K562 (cell line): ENCODE measurements around the gene KCTD12.

Experiments
- CEBPB ChIP-seq: fragments of 450-650 bp; IDR thresholded peaks from 2 replicates; pipeline ENCODE4 v1.6.1; 2016; ENCODE audit warnings: missing genetic modification characterization, missing compliant biosample characterization
- E2F1 ChIP-seq: sonication (generic); formaldehyde crosslinking; IDR thresholded peaks from 2 replicates; pipeline ENCODE4 v1.8.1; 2023; ENCODE audit warnings: mild to moderate bottlenecking, missing genetic modification reagents, moderate library complexity
- JUNB ChIP-seq: fragments of 450-650 bp; formaldehyde crosslinking; conservative IDR thresholded peaks from 2 replicates; pipeline ENCODE4 v1.4.0; 2020; ENCODE audit warnings: mild to moderate bottlenecking
- MBD1 ChIP-seq: fragments of 250-450 bp; sonication (Bioruptor Pico); IDR thresholded peaks from 2 replicates; pipeline ENCODE4 v1.8.0; 2022; ENCODE audit warnings: inconsistent platforms
- MXI1 ChIP-seq: IDR thresholded peaks from 2 replicates; pipeline ENCODE4 v1.6.1; 2011; ENCODE audit warnings: low read depth, mild to moderate bottlenecking, improper control_type of control experiment, low read length
- SP1 ChIP-seq: sonication (generic); formaldehyde crosslinking; IDR thresholded peaks from 2 replicates; pipeline ENCODE4 v1.8.1; 2022; ENCODE audit warnings: mild to moderate bottlenecking, missing genetic modification reagents
- ZNF324 ChIP-seq: fragments of 250-450 bp; sonication (Bioruptor Pico); IDR thresholded peaks from 2 replicates; pipeline ENCODE4 v1.4.0; 2020; ENCODE audit warnings: mild to moderate bottlenecking
- TF ChIP-seq, protein P1 (sequence below): sonication (generic); formaldehyde crosslinking; IDR thresholded peaks from 2 replicates; pipeline ENCODE4 v1.8.0; 2023; ENCODE audit warnings: mild to moderate bottlenecking, missing genetic modification reagents

DNA sequence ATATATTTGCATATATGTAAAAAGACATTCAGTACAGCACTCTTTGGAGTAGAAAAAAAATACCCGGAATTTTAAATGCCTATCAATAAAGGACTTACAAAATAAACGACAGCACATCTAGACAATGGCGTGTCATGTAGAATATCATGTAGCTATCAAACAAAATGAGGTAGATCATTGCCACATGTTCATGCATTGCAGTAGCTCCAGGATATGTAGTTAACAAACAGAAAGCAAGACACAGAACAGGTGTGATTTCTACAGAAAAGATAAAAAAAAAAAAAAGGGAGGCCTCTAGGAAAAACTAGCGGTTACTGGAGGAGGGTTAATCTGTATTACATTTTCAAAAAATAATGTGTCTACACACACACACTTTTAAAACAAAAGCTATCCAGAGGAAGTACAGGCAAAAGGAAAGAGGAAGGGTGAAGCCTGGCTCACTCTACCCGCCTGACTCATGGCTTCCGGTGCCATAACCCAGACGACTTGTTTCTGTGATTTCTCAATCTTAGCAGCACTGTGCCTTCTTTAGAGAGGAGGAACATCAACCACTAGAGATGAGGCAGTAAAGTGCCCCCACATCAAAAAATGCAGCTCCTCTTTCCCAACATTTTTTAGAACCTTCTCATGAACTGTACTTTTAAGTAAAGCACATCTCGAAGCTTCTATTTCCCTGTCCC lies 6.9 kb downstream of the KCTD12 start:
- no peak for TF ChIP-seq MBD1 (CRISPR knock-in tag)
- no peak for TF ChIP-seq SP1 (CRISPR knock-in tag)
- no peak for TF ChIP-seq MXI1
- TF ChIP-seq, protein P1, sequence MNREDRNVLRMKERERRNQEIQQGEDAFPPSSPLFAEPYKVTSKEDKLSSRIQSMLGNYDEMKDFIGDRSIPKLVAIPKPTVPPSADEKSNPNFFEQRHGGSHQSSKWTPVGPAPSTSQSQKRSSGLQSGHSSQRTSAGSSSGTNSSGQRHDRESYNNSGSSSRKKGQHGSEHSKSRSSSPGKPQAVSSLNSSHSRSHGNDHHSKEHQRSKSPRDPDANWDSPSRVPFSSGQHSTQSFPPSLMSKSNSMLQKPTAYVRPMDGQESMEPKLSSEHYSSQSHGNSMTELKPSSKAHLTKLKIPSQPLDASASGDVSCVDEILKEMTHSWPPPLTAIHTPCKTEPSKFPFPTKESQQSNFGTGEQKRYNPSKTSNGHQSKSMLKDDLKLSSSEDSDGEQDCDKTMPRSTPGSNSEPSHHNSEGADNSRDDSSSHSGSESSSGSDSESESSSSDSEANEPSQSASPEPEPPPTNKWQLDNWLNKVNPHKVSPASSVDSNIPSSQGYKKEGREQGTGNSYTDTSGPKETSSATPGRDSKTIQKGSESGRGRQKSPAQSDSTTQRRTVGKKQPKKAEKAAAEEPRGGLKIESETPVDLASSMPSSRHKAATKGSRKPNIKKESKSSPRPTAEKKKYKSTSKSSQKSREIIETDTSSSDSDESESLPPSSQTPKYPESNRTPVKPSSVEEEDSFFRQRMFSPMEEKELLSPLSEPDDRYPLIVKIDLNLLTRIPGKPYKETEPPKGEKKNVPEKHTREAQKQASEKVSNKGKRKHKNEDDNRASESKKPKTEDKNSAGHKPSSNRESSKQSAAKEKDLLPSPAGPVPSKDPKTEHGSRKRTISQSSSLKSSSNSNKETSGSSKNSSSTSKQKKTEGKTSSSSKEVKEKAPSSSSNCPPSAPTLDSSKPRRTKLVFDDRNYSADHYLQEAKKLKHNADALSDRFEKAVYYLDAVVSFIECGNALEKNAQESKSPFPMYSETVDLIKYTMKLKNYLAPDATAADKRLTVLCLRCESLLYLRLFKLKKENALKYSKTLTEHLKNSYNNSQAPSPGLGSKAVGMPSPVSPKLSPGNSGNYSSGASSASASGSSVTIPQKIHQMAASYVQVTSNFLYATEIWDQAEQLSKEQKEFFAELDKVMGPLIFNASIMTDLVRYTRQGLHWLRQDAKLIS (CRISPR knock-in tag), result no peak
- no peak for TF ChIP-seq E2F1
- no peak for TF ChIP-seq JUNB (CRISPR knock-in tag)
- no peak for TF ChIP-seq CEBPB (tag)
- no peak for TF ChIP-seq ZNF324 (CRISPR knock-in tag)
